HCT116 (cell line): ENCODE results near the gene TMEM135.

Experiments used
- EZH2phosphoT487 ChIP-seq: fragments of 200-600 bp; IDR thresholded peaks from 2 replicates; pipeline ENCODE4 v1.6.1; 2018; ENCODE audit warnings: antibody characterized with exemption, borderline replicate concordance
- POLR2A ChIP-seq: IDR thresholded peaks from 2 replicates; pipeline ENCODE4 v1.7.0; 2011; ENCODE audit warnings: borderline replicate concordance; ENCODE audit not compliant: insufficient read depth, insufficient read length; ENCODE audit errors: extremely low read depth
- POLR2AphosphoS5 ChIP-seq: IDR thresholded peaks from 2 replicates; pipeline ENCODE4 v1.6.1; 2011; ENCODE audit warnings: mild to moderate bottlenecking, low read depth, low read length, moderate library complexity
- YY1 ChIP-seq: IDR thresholded peaks from 2 replicates; pipeline ENCODE4 v1.6.1; 2011; ENCODE audit warnings: low read length, low read depth, moderate library complexity, mild to moderate bottlenecking; ENCODE audit not compliant: insufficient replicate concordance; ENCODE audit errors: extremely low read depth
- TF ChIP-seq, protein P1 (sequence below): IDR thresholded peaks from 2 replicates; pipeline ENCODE4 v1.6.1; 2012
- TF ChIP-seq, protein P2 (sequence below), 3 experiments: fragments of 200-600 bp in 1 of 3; sonication (generic) in 1 of 3; IDR thresholded peaks in 2 of 3; conservative IDR thresholded peaks in 1 of 3; 2 replicates each; pipeline ENCODE4 v1.5.1; 2012 to 2017; ENCODE audit warnings: low read depth in 2 of 3, low read length in 2 of 3, antibody characterized with exemption in 1 of 3, borderline replicate concordance in 1 of 3, control low read depth in 1 of 3, mild to moderate bottlenecking in 1 of 3, mixed read lengths in 1 of 3, mixed run types in 1 of 3, moderate library complexity in 1 of 3; ENCODE audit not compliant: insufficient read depth in 1 of 3
- TF ChIP-seq, protein P3 (sequence below): IDR thresholded peaks from 2 replicates; pipeline ENCODE4 v1.6.1; 2012

DNA sequence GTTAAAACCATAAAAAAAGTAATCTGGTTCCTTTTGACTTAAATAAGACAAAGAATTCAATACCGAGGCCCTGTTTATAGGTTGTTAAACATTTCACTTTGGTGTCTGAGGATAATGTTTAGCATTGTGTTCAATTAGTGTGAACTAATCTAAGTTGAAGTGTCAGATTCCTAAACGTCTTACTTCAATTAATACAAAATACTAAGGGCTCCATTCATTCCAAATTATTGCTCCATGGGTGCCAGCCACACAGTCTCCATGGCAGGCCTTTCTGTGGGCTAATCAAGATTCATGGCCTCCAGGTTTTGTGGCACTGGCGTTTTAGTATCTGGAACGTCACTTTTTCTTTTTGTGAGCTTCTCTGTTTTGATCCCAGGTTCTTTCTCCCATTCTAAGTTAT is 89.4 kb downstream of the TMEM135 start:
- TF ChIP-seq EZH2phosphoT487 (no peak), POLR2AphosphoS5 (no peak), YY1 (no peak), POLR2A (no peak)
- TF ChIP-seq, protein P1, sequence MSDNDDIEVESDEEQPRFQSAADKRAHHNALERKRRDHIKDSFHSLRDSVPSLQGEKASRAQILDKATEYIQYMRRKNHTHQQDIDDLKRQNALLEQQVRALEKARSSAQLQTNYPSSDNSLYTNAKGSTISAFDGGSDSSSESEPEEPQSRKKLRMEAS = no peak
- TF ChIP-seq, protein P2, sequence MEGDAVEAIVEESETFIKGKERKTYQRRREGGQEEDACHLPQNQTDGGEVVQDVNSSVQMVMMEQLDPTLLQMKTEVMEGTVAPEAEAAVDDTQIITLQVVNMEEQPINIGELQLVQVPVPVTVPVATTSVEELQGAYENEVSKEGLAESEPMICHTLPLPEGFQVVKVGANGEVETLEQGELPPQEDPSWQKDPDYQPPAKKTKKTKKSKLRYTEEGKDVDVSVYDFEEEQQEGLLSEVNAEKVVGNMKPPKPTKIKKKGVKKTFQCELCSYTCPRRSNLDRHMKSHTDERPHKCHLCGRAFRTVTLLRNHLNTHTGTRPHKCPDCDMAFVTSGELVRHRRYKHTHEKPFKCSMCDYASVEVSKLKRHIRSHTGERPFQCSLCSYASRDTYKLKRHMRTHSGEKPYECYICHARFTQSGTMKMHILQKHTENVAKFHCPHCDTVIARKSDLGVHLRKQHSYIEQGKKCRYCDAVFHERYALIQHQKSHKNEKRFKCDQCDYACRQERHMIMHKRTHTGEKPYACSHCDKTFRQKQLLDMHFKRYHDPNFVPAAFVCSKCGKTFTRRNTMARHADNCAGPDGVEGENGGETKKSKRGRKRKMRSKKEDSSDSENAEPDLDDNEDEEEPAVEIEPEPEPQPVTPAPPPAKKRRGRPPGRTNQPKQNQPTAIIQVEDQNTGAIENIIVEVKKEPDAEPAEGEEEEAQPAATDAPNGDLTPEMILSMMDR (IDR thresholded peaks at IDR 0.05 in 2 of 3, conservative IDR thresholded peaks at IDR 0.05 in 1 of 3; ENCODE audit: borderline replicate concordance in 1 of 3, insufficient read depth in 1 of 3, low read depth in 2 of 3, low read length in 2 of 3) = no peak
- TF ChIP-seq, protein P3, sequence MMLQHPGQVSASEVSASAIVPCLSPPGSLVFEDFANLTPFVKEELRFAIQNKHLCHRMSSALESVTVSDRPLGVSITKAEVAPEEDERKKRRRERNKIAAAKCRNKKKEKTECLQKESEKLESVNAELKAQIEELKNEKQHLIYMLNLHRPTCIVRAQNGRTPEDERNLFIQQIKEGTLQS = no peak
